Measurements from ENCODE around the gene MAP2K3.
"Not testable (repeated sequence)": the region's sequence is repeated elsewhere in the genome, so short reads cannot be mapped to it uniquely, and the experiment has no call there.

The MAP2K3 gene

GRCh38 chr17:21350495-21350894 is 66.0 kb downstream of the MAP2K3 start:
- DNase-seq (ENCODE audit: low read depth, low spot score): not testable (repeated sequence)

- DNase-seq (ENCODE audit: low read depth, low spot score): no peak
Observed at GRCh38 chr17:21351366-21352065, 67.0 kb downstream of the MAP2K3 start.

GRCh38 chr17:21352221-21352980 is 67.9 kb downstream of the MAP2K3 start:
- no peak for DNase-seq (ENCODE audit: low read depth, low spot score)

GRCh38 chr17:21352981-21353265 is 68.4 kb downstream of the MAP2K3 start:
- DNase-seq (ENCODE audit: low read depth, low spot score): no peak

- DNase-seq (ENCODE audit: low read depth, low spot score): no peak
Observed at GRCh38 chr17:21353326-21354010, 69.0 kb downstream of the MAP2K3 start.

GRCh38 chr17:21354796-21355385 is 70.4 kb downstream of the MAP2K3 start:
- DNase-seq (ENCODE audit: low read depth, low spot score): no peak

GRCh38 chr17:21355586-21355985 is 71.1 kb downstream of the MAP2K3 start:
- DNase-seq (ENCODE audit: low read depth, low spot score): no peak

- no peak for DNase-seq (ENCODE audit: low read depth, low spot score)
Observed at GRCh38 chr17:21356537-21357127, 72.1 kb downstream of the MAP2K3 start.

GRCh38 chr17:21357281-21357680 is 72.8 kb downstream of the MAP2K3 start:
- DNase-seq (ENCODE audit: low read depth, low spot score): no peak

- no peak for DNase-seq (ENCODE audit: low read depth, low spot score)
Observed at GRCh38 chr17:21357696-21358656, 73.5 kb downstream of the MAP2K3 start.

GRCh38 chr17:21358682-21359482 is 74.4 kb downstream of the MAP2K3 start:
- DNase-seq (ENCODE audit: low read depth, low spot score): no peak

- DNase-seq (ENCODE audit: low read depth, low spot score): no peak
Observed at GRCh38 chr17:21359483-21359840, 75.0 kb downstream of the MAP2K3 start.

- DNase-seq (ENCODE audit: low read depth, low spot score): no peak
Observed at GRCh38 chr17:21360048-21360447, 75.5 kb downstream of the MAP2K3 start.

- no peak for DNase-seq (ENCODE audit: low read depth, low spot score)
Observed at GRCh38 chr17:21361020-21361809, 76.7 kb downstream of the MAP2K3 start.

- no peak for DNase-seq (ENCODE audit: low read depth, low spot score)
Observed at GRCh38 chr17:21362331-21362931, 77.9 kb downstream of the MAP2K3 start.

GRCh38 chr17:21363776-21364642 is 79.5 kb downstream of the MAP2K3 start:
- DNase-seq (ENCODE audit: low read depth, low spot score): no peak
